OCI-M2 (cell line): Measurements from ENCODE around the gene TLE5.
"Not testable (repeated sequence)": the region's sequence is repeated elsewhere in the genome, so short reads cannot be mapped to it uniquely, and the experiment has no call there.

ENCODE experiments used
- DNase-seq: peaks from one replicate; lab custom pipeline; 2025; ENCODE audit not compliant: unreplicated experiment; lab: John Stamatoyannopoulos, UW

The TLE5 gene

DNA sequence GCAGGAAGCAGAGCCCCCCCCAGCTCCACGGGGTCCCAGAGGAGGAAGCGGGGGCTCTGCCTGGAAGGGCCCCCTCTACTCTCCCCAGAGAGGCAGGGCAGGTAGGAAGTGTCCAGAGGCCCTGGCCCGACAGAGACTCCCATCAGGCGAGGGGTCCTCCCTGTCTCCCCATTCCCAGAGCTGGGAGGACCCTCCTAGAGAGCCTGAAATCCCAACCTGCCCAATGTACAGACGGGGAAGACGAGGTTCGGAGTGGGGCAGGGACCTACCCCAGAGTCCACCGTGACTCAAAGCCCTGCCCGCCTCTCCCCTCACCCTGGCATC is 34.4 kb downstream of the TLE5 start:
- DNase-seq: no peak

GRCh38 chr19:3027292-3027691 is 35.0 kb downstream of the TLE5 start:
- DNase-seq: no peak

- no peak for DNase-seq
Observed at GRCh38 chr19:3026768-3027167, 35.5 kb downstream of the TLE5 start.

DNA sequence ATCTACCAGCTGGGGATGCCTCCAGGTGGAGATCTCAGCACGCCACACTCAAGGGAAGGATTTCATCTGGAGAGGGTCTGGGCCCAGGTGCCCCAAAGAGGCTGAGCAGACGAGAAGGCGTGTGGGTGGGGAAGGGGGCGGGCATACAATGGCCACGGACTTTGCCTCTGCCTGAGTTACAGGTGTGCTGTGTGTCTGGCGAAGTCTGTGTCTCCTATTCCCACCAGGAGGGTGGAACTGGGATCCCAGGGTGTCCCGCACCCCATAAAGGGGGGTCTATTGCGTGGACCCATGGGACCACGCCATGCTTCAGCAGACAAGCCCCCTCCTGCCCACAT is 36.8 kb downstream of the TLE5 start:
- DNase-seq: no peak

DNA sequence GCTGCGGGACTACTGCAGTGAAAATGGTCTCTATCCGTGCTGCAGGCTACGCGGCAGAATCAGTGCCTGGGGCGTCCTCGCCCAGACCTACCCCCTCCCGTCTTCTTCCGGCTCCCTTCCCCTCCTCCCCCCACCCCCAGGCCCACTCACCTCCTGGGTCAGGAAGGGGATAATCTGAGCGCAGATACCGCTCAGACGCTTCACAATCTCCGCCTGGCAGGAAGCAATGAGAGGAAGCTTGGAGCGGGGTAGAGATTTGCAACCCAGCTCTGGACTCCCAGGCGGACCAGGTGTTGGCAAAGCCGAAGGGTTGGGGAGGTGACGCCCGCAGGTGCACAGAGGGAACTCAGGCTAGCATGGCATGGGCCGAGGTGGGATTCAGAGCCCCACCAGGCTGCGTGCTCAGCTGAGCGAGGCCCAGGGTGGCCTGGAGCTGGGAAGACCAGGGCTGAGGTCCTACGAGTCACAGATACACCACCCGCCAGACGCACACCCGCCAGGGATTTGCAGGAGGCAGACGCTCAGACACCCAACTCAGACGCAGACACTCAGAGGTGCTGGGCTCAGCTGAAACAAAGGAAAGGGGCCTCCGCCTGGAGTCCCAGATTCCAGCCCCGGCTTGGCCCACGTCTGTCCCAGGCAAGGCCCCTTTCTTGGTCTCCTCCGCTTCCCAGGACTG is 37.3 kb downstream of the TLE5 start:
- no peak for DNase-seq

DNA sequence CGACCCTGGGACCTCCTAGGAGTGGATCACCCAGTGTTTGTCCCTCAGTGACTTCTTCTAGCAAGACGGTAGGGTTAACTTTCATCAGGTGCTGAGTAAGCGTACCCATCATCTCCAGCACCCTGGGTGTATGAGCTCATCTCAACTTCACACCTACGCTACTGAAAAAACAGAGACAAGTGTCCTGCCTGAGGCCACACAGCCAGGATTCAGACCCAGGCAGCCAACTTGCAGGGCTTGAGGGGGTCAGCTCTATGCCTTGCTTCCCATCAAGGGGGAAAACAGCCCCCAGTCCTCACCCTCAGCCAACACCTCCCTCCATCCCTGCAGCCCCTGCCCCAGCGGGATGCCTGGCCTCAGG is 37.8 kb downstream of the TLE5 start:
- DNase-seq: no peak

GRCh38 chr19:3020321-3020960 is 41.9 kb downstream of the TLE5 start:
- DNase-seq: no peak

DNA sequence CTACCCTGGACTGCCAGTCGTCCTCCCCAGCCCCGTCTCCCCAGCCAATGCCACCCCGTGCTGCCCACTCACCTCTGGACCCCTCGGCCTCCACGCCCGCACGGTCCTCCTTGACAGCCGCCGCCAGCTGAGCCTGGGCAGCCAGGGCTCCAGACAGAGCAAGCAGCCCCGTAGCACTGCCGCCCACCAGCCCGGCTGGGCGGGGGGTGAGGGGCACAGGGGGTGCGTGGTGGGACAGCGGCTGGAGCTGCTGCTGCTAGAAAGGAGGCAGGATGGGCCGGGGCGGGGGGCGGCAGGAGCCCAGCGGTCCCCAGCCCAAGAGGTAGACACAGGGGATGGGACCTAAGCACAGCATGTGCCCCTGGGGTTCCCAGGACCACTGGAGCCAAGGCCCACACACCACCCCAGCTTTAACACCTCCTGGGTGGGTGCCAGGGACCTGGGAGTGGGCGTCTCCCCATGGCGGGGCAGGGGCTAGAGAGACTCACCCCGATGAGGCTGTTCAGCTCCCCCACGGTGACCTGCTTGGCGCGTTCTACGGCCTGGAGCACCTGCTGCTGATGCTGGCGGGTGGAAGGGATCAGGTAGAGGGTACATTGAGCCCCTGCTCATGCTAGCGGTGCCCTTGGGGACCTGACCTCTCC is 43.0 kb downstream of the TLE5 start:
- DNase-seq: no peak

- DNase-seq: no peak
Observed at GRCh38 chr19:3017923-3018322, 44.4 kb downstream of the TLE5 start.

DNA sequence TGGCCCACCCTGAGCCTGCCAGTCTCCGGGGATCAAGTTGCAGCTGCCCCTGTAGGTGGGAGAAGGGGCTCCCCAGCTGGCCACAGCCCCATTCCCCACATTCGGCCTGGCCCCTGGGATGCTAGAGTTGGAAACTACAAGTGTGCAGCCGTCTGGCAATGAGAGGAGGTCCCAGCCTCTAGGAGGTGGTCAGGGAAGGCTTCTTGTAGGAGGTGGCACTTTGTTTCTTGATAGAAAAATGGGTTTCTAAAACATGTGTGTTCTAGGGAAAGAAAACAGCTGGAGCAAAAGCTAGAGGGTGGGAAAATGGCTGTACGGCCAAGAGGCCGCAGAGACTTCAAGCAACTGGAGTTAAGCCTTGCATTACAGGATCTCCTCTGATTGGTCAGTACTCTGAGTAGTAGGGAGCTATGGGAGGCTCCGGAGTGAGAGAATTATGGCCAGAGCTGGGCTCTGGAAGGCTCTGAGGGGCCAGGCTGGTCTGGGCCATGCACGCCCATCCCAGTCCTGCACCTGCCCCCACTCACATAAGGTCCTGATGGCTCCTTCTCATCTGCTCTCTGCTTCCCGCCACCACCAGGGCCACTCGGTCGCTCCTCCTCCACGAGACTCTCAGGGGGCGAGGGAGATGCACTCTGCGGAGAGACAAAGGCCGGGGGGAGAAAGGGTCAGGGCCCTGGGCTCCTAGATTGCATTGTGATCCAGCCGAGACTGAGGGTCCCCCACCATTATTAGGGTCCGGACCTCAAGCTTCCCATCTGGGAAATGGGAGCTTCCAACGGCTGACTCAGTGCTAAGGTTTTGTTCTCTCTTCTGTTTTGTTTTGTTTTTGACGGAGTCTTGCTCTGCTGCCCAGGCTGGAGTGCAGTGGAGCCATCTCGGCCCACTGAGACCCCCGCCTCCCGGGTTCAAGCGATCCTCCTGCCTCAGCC is 46.9 kb downstream of the TLE5 start:
- DNase-seq: no peak

DNA sequence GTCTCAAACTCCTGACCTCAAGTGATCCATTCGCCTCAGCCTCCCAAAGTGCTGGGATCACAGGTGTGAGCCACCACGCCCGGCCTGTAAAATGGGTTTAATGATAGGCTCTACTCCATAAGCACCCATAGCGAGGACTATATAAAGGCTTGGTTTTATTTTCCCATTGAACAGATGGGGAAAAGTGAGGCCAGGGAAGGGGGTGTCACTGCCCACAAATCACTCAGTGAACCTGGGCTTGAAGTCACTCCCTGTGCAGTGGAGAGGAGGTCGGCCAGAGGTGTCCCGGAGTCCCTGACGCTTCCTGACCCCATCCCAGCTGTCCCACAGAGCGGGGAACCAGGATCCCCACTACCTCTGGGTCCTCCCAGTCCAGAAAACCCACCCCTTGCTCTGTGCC is 48.2 kb downstream of the TLE5 start:
- DNase-seq: no peak

GRCh38 chr19:3013263-3013725 is 49.0 kb downstream of the TLE5 start:
- DNase-seq: no peak

GRCh38 chr19:3012621-3013262 is 49.6 kb downstream of the TLE5 start:
- no peak for DNase-seq

- DNase-seq: not testable (repeated sequence)
Observed at GRCh38 chr19:3012059-3012458, 50.2 kb downstream of the TLE5 start.

DNA sequence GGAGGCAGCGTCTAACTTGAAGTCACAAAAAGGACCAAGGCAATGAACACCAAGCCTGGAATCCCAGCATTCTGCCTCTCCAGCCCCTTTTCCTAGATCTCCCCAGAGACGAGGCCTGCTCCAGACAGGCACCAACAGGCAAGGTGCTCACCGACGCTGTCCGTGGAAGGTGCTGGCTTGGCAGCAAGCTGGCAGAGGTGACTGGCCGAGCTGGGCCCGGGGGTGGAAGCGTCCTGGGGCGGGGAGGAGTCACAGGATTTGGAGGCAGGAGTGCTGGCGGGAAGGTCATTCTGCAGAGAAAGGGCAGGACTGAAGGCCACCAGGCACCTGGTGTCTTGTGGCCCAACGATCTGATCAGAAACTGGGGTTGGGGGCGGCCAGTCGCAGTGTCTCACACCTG is 51.4 kb downstream of the TLE5 start:
- no peak for DNase-seq

DNA sequence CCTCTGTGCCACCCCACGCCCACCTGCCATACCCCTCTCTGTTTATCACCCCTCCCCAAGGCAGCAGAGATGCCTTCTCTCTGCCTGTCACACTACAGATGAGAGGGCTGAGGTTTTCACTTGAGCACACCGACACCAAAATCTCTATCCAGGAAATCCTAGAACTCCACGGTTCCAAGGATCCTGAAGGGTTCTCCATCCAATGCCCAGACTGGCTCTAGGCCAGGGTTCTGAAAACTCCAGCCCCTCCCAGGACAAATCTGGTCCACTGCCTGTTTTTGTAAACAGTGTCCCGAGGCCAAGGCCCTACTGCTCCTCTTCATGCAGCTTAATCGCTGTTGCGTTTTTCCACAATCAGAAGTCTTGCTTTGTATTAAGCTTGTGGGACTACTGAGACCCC is 53.3 kb downstream of the TLE5 start:
- DNase-seq: no peak

DNA sequence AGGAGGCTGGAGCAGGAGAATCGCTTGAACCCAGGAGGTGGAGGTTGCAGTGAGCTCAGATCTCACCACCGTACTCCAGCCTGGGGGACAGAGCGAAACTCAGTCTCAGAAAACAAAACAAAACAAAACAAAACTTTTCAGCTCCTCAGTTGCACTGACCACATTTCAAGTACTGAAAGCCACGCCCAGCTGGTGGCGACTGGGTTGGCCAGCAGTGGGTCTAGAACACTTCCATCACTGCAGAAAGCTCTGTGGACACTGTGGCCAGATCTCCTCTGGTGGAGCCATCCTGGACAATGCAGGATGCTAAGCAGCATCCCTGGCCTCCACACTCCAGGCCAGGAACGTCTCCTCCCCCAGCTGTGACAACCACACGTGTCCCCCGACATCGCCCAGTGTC is 54.3 kb downstream of the TLE5 start:
- no peak for DNase-seq

- no peak for DNase-seq
Observed at GRCh38 chr19:3006075-3006767, 56.1 kb downstream of the TLE5 start.

- DNase-seq: no peak
Observed at GRCh38 chr19:3005345-3005744, 57.0 kb downstream of the TLE5 start.

GRCh38 chr19:3004522-3004921 is 57.8 kb downstream of the TLE5 start:
- DNase-seq: no peak

GRCh38 chr19:3003046-3003445 is 59.2 kb downstream of the TLE5 start:
- DNase-seq: no peak
